Measurements from ENCODE around the gene PTPRT.

Gene PTPRT

GRCh38 chr20:42270539-42270938, 919.2 kb downstream of the PTPRT start:
- no peaks in the 10 kb centered on the region for H3K9me3 ChIP-seq (ENCODE audit: insufficient read depth, low read length, severe bottlenecking)
- no peaks in the 10 kb centered on the region for H3K27me3 ChIP-seq (ENCODE audit: insufficient read depth, low read length, poor library complexity)
- no peak overlapping the region for H3K4me2 ChIP-seq (ENCODE audit: insufficient read depth, low read length)
- TF ChIP-seq EZH2 (IDR thresholded peaks at IDR 0.05; ENCODE audit: borderline replicate concordance, low read depth, low read length, severe bottlenecking) (no peak), CTCF (IDR thresholded peaks at IDR 0.05; ENCODE audit: borderline replicate concordance, extremely low read depth, low read length, poor library complexity, severe bottlenecking) (no peak)
- no peaks in the 10 kb centered on the region for H3K4me1 ChIP-seq (ENCODE audit: insufficient read depth, low read length)
- H3K9ac ChIP-seq (ENCODE audit: low read depth, low read length) = no peak overlapping the region
- DNase-seq (no peak), ATAC-seq (ENCODE audit: insufficient read depth, low read depth) (no peak)
- H3K4me3 ChIP-seq (ENCODE audit: low read depth in 1 of 2, low read length in 2 of 2) = no peak overlapping the region
- no peaks in the 10 kb centered on the region for H3K36me3 ChIP-seq (ENCODE audit: insufficient read depth, low read length)
- H3K27ac ChIP-seq (ENCODE audit: low read length) = no peak overlapping the region
- no peaks in the 10 kb centered on the region for H4K20me1 ChIP-seq (ENCODE audit: insufficient read depth, low read length)
- no peak overlapping the region for H2AFZ ChIP-seq (ENCODE audit: low read depth, low read length)
- H3K79me2 ChIP-seq (ENCODE audit: insufficient read depth, low read length) = no peaks in the 10 kb centered on the region

- H3K9ac ChIP-seq (ENCODE audit: low read depth, low read length) = no peak overlapping the region
- no peaks in the 10 kb centered on the region for H3K79me2 ChIP-seq (ENCODE audit: insufficient read depth, low read length)
- H3K4me1 ChIP-seq (ENCODE audit: insufficient read depth, low read length) = no peaks in the 10 kb centered on the region
- H3K4me2 ChIP-seq (ENCODE audit: insufficient read depth, low read length) = no peak overlapping the region
- TF ChIP-seq EZH2 (IDR thresholded peaks at IDR 0.05; ENCODE audit: borderline replicate concordance, low read depth, low read length, severe bottlenecking) (no peak), CTCF (IDR thresholded peaks at IDR 0.05; ENCODE audit: borderline replicate concordance, extremely low read depth, low read length, poor library complexity, severe bottlenecking) (no peak)
- H3K9me3 ChIP-seq (ENCODE audit: insufficient read depth, low read length, severe bottlenecking) = no peaks in the 10 kb centered on the region
- ATAC-seq (ENCODE audit: insufficient read depth, low read depth) (no peak), DNase-seq (no peak)
- H3K27ac ChIP-seq (ENCODE audit: low read length) = no peak overlapping the region
- H2AFZ ChIP-seq (ENCODE audit: low read depth, low read length) = no peak overlapping the region
- H3K4me3 ChIP-seq (ENCODE audit: low read depth in 1 of 2, low read length in 2 of 2) = no peak overlapping the region
- no peaks in the 10 kb centered on the region for H3K27me3 ChIP-seq (ENCODE audit: insufficient read depth, low read length, poor library complexity)
- H3K36me3 ChIP-seq (ENCODE audit: insufficient read depth, low read length) = no peaks in the 10 kb centered on the region
- no peaks in the 10 kb centered on the region for H4K20me1 ChIP-seq (ENCODE audit: insufficient read depth, low read length)
Measured at GRCh38 chr20:42267793-42268384, 921.8 kb downstream of the PTPRT start.

- Histone ChIP-seq H4K20me1 (ENCODE audit: insufficient read depth, low read length) (no peaks in the 10 kb centered on the region), H3K4me3 (ENCODE audit: low read depth in 1 of 2, low read length in 2 of 2) (no peak overlapping the region), H3K4me2 (ENCODE audit: insufficient read depth, low read length) (no peak overlapping the region), H3K9ac (ENCODE audit: low read depth, low read length) (no peak overlapping the region), H3K27ac (ENCODE audit: low read length) (no peak overlapping the region), H3K4me1 (ENCODE audit: insufficient read depth, low read length) (no peaks in the 10 kb centered on the region), H3K9me3 (ENCODE audit: insufficient read depth, low read length, severe bottlenecking) (no peaks in the 10 kb centered on the region), H3K79me2 (ENCODE audit: insufficient read depth, low read length) (no peaks in the 10 kb centered on the region), H3K36me3 (ENCODE audit: insufficient read depth, low read length) (no peaks in the 10 kb centered on the region), H3K27me3 (ENCODE audit: insufficient read depth, low read length, poor library complexity) (peaks cover 21% of the 10 kb centered on the region), H2AFZ (ENCODE audit: low read depth, low read length) (no peak overlapping the region)
- DNase-seq (no peak), ATAC-seq (ENCODE audit: insufficient read depth, low read depth) (no peak)
- TF ChIP-seq EZH2 (IDR thresholded peaks at IDR 0.05; ENCODE audit: borderline replicate concordance, low read depth, low read length, severe bottlenecking) (no peak), CTCF (IDR thresholded peaks at IDR 0.05; ENCODE audit: borderline replicate concordance, extremely low read depth, low read length, poor library complexity, severe bottlenecking) (no peak)
Measured at GRCh38 chr20:42261766-42262270, 927.9 kb downstream of the PTPRT start.
